K562 (cell line): ENCODE results near the gene FAM89B. TPM values are rescaled to one million over a fixed set of nuclear protein-coding genes. Genes with fewer than 3 reads are reported as not detected.

Experiments used
- CGGBP1 ChIP-seq: fragments of 250-450 bp; sonication (Bioruptor Pico); IDR thresholded peaks from 2 replicates; pipeline ENCODE4 v1.9.0; 2021; ENCODE audit warnings: mild to moderate bottlenecking
- E2F8 ChIP-seq: fragments of 450-650 bp; IDR thresholded peaks from 2 replicates; pipeline ENCODE4 v1.7.1; 2018; ENCODE audit warnings: mild to moderate bottlenecking, low read depth; ENCODE audit not compliant: partially characterized antibody
- ELF1 ChIP-seq: fragments of 200-800 bp; sonication (Bioruptor generic); IDR thresholded peaks from 2 replicates; pipeline ENCODE4 v1.6.1; 2016; ENCODE audit warnings: missing genetic modification characterization, missing compliant biosample characterization
- HMG20A ChIP-seq: fragments of 450-650 bp; formaldehyde crosslinking; conservative IDR thresholded peaks from 2 replicates; pipeline ENCODE4 v1.4.0; 2020; ENCODE audit warnings: mild to moderate bottlenecking, mixed read lengths
- HMG20B ChIP-seq: fragments of 250-450 bp; sonication (Bioruptor Pico); IDR thresholded peaks from 2 replicates; pipeline ENCODE4 v1.5.0; 2021; ENCODE audit warnings: mild to moderate bottlenecking
- HNRNPLL ChIP-seq: fragments of 200-400 bp; formaldehyde crosslinking; IDR thresholded peaks from 2 replicates; pipeline ENCODE4 v1.6.1; 2017; ENCODE audit warnings: low read length, low read depth, mild to moderate bottlenecking; ENCODE audit not compliant: poor library complexity, severe bottlenecking
- KLF1 ChIP-seq: fragments of 450-650 bp; IDR thresholded peaks from 2 replicates; pipeline ENCODE4 v1.6.1; 2016; ENCODE audit warnings: missing genetic modification characterization, missing compliant biosample characterization
- MYC ChIP-seq, 2 experiments: fragments of 250-450 bp in 1 of 2; sonication (Bioruptor Pico) in 1 of 2; IDR thresholded peaks; 2 replicates each; pipeline versions ENCODE4 v1.5.1 to v1.6.1; 2012 to 2021; ENCODE audit warnings: low read depth in 2 of 2, borderline replicate concordance in 1 of 2, improper control_type of control experiment in 1 of 2, low read length in 1 of 2, mild to moderate bottlenecking in 1 of 2, moderate library complexity in 1 of 2
- NR2C1 ChIP-seq, 2 experiments: fragments of 450-650 bp; IDR thresholded peaks; 2 replicates each; pipeline ENCODE4 v1.6.1; 2017; ENCODE audit warnings: mild to moderate bottlenecking in 2 of 2, antibody characterized with exemption in 1 of 2, inconsistent platforms in 1 of 2, missing compliant biosample characterization in 1 of 2, missing genetic modification characterization in 1 of 2
- NR3C1 ChIP-seq: sonication (generic); formaldehyde crosslinking; IDR thresholded peaks from 2 replicates; pipeline ENCODE4 v1.8.1; 2022; ENCODE audit warnings: missing genetic modification reagents
- RBBP5 ChIP-seq: fragments of 200-600 bp; sonication (generic); IDR thresholded peaks from 2 replicates; pipeline ENCODE4 v1.6.1; 2012; ENCODE audit warnings: borderline replicate concordance, mild to moderate bottlenecking, low read length, control low read depth, inconsistent platforms; ENCODE audit not compliant: insufficient read depth, poor library complexity, severe bottlenecking
- SMAD2 ChIP-seq: fragments of 150-350 bp; IDR thresholded peaks from 2 replicates; pipeline ENCODE4 v1.6.1; 2014; ENCODE audit warnings: low read depth, mild to moderate bottlenecking, low read length
- SMARCA5 ChIP-seq: fragments of 450-650 bp; IDR thresholded peaks from 2 replicates; pipeline ENCODE4 v1.6.1; 2016
- SREBF1 ChIP-seq: fragments of 150-350 bp; IDR thresholded peaks from 2 replicates; pipeline ENCODE4 v1.6.1; 2014; ENCODE audit warnings: antibody characterized with exemption, low read depth, low read length, borderline replicate concordance
- TCF15 ChIP-seq: fragments of 250-450 bp; sonication (Bioruptor Pico); IDR thresholded peaks from 2 replicates; pipeline ENCODE4 v1.8.0; 2022; ENCODE audit warnings: moderate library complexity, mild to moderate bottlenecking, inconsistent platforms
- UBTF ChIP-seq, 2 experiments: IDR thresholded peaks; 2 replicates each; pipeline ENCODE4 v1.6.1; 2012; ENCODE audit warnings: improper control_type of control experiment in 2 of 2, low read depth in 2 of 2, low read length in 2 of 2, borderline replicate concordance in 1 of 2
- ZBED1 ChIP-seq: IDR thresholded peaks from 2 replicates; pipeline ENCODE4 v1.6.1; 2014
- ZBTB17 ChIP-seq: fragments of 450-650 bp; formaldehyde crosslinking; IDR thresholded peaks from 2 replicates; pipeline ENCODE4 v1.4.0; 2020; ENCODE audit warnings: mild to moderate bottlenecking
- ZKSCAN1 ChIP-seq: fragments of 150-350 bp; IDR thresholded peaks from 2 replicates; pipeline ENCODE4 v1.6.1; 2016; ENCODE audit warnings: low read depth, low read length
- ZNF146 ChIP-seq: IDR thresholded peaks from one replicate; pipeline ENCODE4 v1.6.1; 2018; ENCODE audit warnings: missing compliant biosample characterization; ENCODE audit not compliant: unreplicated experiment
- ZNF445 ChIP-seq: fragments of 250-450 bp; sonication (Bioruptor Pico); IDR thresholded peaks from 2 replicates; pipeline ENCODE4 v1.4.0; 2020; ENCODE audit warnings: low read depth, mild to moderate bottlenecking, moderate library complexity
- polyA plus RNA-seq, 8 experiments: library from polyadenylated mRNA; depleted of rRNA in 4 of 8; stranded (reverse) in 5 of 8; unstranded in 3 of 8; fragments of >200 nt; fragmentation: Nextera tagmentation in 2 of 8; fragmentation: Illumina TruSeq in 1 of 8; extraction: Ambion mirVana in 2 of 8; extraction: Trizol in 1 of 8; gene quantifications; 2 replicates each; pipeline versions ENCODE4 v1.2.1 to v1.2.3, GENCODE V29; 2011 to 2014; ENCODE audit warnings: inconsistent platforms in 1 of 8, missing spikeins in 1 of 8
- total RNA-seq, 7 experiments: library from RNA; depleted of rRNA in 6 of 7; stranded (reverse); fragments of >200 nt in 6 of 7; fragmentation: Illumina TruSeq in 2 of 7; extraction: Trizol in 2 of 7; gene quantifications; 2 replicates each; pipeline versions ENCODE4 v1.2.1 to v1.2.3, GENCODE V29; 2011 to 2021; ENCODE audit warnings: low replicate concordance in 1 of 7

The FAM89B gene
- total and polyA plus RNA-seq, 9 of the 15 experiments (the other 6 are each of a cell fraction or from before 2014, with no cell fraction given): 0.32 to 27.6 (median 11.9) TPM

GRCh38 chr11:65569973-65570918 lies 2.1 kb upstream of the FAM89B start, which contains the start of gene ZNRD2 (continued):
- peak; percentile 93 for TF ChIP-seq E2F8
- TF ChIP-seq SMAD2: no peak
- no peak for TF ChIP-seq HMG20B (CRISPR knock-in tag)
- peak; percentile 87 for TF ChIP-seq ZBTB17 (CRISPR knock-in tag)
- TF ChIP-seq NR2C1 (IDR thresholded peaks at IDR 0.05): peak; percentile 68; the same call in 1 of the 2 replicates
- TF ChIP-seq NR2C1 (tag; IDR thresholded peaks at IDR 0.05): peak; percentile 71
- TF ChIP-seq MYC (IDR thresholded peaks at IDR 0.05; ENCODE audit: low read depth, low read length): peak; percentile 74; the same call in 1 of the 2 replicates
- TF ChIP-seq MYC (CRISPR knock-in tag; IDR thresholded peaks at IDR 0.05; ENCODE audit: borderline replicate concordance, low read depth): 0 out of 2 replicates have a peak, but pooled peaks have one; percentile 45
- TF ChIP-seq SMARCA5: no peak
- no peak for TF ChIP-seq ZNF146 (CRISPR knock-in tag)
- peak; percentile 75; the same call in 1 of the 2 replicates for TF ChIP-seq ELF1 (tag)
- TF ChIP-seq ZNF445 (CRISPR knock-in tag): no peak
- TF ChIP-seq HNRNPLL: peak; percentile 60
- no peak for TF ChIP-seq CGGBP1 (CRISPR knock-in tag)
- peak in 1 of 2 experiments; percentile 84; a peak in 2 of 4 replicates for TF ChIP-seq UBTF (IDR thresholded peaks at IDR 0.05; ENCODE audit: borderline replicate concordance in 1 of 2, low read depth in 2 of 2, low read length in 2 of 2)
- 0 out of 2 replicates have a peak, but pooled peaks have one; percentile 45 for TF ChIP-seq ZBED1
- peak; percentile 8; the same call in 1 of the 2 replicates for TF ChIP-seq ZKSCAN1
- no peak for TF ChIP-seq SREBF1
- no peak for TF ChIP-seq NR3C1 (CRISPR knock-in tag)
- TF ChIP-seq TCF15 (CRISPR knock-in tag): no peak
- no peak for TF ChIP-seq HMG20A
- peak; percentile 89 for TF ChIP-seq KLF1 (tag)
- TF ChIP-seq RBBP5: peak; percentile 84
